Retina (tissue), 1 donor: ENCODE results near the gene SPATC1L.

Experiments used
- DNase-seq: peaks from one replicate; pipeline ENCODE4 v3.0.0-alpha.2; 2016

The SPATC1L gene

DNA sequence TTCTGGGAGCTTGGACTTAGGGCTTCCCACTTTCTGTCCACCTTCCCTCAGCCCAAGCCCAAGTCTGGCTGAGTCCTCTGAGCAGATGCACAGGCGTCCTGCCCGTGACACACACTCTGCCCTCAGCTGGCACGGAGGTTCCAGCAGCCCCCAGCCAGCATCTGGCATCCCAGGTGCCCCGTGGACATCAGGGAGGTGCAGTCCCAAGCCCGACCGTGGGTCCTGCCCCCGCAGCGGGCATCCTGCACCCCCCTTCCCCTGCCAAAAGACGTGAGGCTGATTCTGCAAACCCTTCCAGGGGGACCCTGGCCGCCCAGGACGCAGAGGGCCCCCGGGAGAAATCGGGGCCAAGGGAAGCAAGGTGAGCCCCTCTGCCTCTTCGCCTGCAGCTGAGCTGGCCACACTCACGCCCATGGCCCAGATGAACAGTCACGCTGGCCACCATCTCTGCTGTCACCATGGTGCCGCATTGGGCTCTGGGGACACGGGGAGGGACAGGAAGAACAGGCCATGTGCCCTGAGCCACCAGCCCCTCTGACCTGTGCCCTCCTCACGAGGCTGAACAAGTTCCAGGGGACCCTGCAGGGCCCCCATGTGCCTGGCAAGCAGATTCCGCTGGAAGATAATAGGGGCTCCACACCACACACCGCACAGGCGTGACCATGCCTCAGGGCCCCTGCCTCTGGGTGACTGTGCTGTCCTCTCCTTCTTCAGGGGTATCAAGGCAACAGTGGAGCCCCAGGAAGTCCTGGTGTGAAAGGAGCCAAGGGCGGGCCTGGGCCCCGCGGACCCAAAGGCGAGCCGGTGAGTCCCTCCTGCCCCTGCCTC, 65.7 kb downstream of the SPATC1L start:
- DNase-seq = no peak

DNA sequence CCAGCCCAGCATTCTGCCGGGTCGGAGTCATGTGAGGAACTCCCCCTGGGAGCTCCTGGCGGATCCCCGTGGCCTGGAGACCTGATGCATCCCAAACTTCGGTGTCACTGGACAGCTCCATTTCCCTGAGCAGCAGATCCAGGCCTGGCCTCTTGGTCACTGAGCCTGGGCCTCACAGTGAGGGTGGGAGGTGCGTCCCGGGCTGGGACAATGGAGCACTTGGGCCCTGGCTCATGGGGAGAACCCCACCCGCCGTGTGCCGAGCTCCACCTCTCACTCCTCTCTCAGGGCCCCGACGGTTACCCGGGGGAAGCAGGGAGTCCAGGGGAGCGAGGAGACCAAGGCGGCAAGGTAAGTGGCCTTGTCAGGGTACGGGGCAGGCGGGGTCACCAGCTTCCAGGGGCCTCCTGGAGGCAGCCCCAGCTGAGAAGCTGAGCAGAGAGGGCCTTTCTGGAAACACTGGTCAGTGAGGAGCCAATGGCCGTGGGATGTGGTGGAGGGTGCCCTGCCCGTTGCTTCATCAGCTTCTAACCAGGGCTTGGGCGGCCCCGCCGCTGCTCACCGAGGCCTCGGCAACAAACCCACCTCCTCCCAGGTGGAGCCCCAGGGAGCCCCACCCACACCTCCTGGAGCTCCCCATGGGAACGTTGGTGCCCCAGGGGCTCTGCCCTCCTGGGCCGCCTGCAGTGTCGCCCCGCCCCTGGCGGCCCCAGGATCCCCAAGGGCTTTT, 66.5 kb downstream of the SPATC1L start:
- DNase-seq = no peak

DNA sequence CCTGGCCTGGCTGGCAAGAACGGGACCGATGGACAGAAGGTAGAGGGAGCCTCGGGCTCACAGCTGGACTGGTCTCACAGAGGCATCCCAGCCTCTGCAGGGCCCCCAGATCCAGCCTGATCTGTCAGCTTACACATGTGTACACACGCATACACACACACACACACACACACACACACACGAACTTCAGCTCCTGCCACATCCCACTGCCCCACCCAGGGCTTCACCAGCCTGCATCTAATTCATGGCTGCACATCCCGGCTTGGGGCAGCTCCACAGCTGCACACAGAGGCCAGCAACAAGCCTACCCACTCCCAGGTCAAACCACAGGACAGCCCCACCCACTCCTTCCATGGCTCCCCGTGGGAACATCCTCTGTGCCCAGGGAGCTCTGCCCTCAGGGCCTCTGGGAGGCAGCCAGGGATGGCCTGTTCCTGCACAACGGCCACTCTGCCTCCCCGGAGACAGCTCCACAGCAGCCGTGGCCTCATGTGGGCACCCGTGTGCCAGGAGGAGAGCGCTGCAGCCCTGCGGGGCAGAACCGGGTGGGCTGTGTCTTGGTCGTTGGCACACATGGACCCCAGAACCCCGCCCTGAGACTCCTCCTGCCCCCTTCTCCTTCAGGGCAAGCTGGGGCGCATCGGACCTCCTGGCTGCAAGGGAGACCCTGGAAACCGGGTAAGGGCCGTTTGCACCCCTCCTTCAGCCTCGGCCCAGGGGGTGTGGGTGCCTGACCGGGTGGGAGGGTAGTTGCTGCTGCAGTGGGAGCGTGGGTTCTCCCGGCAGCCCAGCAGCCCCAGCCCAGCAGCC, 67.3 kb downstream of the SPATC1L start:
- no peak for DNase-seq

DNA sequence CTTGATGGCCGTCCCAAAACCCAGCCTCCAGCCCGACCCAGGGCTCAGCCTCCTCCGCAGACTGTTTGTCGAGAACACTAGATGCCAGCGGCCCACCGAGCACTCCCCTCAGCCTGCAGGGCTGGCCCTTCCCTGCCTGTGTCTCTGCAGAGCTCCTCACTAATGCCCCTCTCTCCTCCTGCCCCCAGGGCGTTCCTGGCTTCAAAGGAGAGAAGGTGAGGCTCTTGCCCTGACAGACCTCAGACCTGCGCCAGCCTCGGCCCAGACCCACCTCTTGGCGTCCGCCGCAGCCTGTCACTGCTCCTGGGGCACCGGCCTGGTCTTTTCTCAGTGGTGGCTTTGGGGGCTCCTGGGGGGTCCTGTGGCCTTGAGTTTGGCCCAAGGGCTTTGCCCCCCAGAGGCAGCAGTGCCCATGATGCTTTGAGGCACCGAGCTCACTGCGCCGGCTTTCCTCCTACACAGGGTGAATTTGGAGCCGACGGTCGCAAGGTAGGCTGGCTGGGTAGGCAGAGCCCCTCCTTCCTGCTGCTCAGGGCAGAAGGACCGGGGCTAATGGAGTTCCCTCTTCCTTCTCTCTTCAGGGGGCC, 68.0 kb downstream of the SPATC1L start:
- no peak for DNase-seq

DNA sequence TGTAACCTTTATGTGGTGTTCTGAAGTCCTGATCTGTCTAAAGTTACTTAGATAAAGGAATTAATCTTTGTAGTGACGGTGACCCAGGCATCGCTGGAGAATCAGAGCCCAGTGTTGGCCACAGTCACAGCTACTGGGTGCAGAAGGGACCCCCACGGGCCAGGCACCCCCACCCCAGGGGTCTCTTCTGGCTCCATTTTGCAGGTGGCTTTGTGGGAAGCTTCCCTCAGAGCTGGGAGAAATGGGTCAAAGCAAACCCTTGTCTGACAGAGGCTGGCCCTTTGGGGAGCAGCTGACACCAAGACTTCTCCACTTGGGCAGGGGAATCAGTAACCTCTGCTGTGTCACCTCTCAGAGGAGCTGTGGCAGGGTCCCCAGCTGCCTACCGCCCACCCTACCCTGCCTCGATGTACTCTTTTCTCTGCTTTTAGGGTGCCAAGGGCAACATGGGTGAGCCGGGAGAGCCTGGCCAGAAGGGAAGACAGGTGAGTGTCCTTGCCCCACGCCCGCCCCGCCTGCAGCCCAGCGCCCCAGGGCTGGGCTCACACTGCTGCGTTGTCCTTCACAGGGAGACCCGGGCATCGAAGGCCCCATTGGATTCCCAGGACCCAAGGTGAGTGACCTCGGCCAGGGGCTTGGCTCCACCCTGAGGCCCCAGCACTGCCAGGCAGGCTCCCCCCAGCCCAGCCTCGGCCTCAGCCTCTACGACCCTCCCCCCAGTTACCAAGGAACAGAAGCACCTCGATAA, 68.6 kb downstream of the SPATC1L start:
- DNase-seq = no peak

DNA sequence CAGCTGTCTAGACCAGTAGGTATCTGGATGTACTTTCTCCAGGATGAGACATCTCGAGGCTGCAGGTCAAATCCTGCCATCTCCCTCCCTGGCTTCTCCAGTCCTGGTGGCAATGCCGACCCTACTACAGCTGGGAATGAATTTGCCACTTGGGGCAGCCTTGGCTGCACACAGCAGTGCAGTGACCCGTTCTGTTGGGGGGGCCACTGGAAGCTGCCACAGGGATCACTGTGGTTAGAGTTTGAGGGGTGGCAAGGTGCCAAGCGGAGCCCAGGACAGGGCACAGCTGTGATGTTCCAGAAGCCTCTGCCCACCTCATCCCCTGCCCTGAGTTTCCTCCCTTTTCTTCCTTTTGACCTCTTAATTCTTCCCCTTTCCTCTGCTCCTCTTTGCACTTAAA, 69.3 kb downstream of the SPATC1L start:
- DNase-seq = no peak

DNA sequence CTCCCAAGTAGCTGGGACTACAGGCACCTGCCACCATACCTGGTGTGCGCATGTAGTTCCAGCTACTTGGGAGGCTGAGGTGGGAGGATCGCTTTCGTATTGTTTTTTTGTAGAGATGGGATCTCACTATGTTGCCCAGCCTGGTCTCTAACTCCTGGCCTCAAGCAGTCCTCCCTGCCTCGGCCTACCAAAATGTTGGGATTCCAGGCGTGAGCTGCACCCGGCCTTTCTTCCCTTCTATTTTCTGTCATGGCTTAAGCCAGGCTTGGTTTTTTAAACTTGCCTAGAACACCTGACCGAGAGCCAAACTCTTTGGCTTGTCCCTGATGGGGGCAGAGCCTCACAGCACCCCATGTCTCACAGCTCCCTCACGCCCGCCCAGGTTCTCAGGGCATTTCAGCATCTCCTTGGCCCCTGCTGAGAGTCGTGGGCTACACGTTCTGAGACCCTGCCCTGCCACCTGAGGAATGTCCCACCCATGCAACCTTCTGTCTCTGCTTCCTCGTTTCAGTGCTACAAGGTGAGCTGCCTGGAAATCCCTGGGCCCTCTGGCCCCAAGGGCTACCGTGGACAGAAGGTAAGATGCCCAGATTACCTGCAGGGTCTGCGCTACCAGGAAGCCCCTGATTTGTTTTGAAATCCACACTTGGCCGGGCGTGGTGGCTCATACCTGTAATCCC, 70.6 kb downstream of the SPATC1L start:
- no peak for DNase-seq

DNA sequence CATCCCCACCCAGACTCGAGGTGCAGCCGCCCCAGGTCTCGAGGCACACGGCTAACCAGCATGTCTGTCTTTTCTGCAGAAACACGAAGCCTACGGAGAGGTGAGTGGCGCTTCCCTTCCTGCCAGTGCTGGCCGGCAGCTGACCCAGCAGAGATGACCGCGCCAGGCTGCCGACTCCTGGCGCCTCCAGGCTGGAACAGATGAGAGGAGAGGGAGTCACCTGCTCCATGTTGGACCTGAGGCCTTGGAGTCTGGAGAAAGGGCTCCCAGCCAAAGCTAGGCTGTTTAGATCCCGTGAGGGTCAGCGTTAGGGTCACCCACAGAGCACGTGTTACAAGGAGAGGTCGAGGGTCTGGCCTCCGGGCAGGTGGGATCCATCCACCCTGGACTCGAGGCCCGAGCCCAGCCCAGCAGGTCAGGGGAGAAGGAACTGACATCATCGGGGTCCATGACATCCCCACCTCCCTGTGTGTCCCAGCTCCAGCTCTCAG, 71.5 kb downstream of the SPATC1L start:
- no peak for DNase-seq

DNA sequence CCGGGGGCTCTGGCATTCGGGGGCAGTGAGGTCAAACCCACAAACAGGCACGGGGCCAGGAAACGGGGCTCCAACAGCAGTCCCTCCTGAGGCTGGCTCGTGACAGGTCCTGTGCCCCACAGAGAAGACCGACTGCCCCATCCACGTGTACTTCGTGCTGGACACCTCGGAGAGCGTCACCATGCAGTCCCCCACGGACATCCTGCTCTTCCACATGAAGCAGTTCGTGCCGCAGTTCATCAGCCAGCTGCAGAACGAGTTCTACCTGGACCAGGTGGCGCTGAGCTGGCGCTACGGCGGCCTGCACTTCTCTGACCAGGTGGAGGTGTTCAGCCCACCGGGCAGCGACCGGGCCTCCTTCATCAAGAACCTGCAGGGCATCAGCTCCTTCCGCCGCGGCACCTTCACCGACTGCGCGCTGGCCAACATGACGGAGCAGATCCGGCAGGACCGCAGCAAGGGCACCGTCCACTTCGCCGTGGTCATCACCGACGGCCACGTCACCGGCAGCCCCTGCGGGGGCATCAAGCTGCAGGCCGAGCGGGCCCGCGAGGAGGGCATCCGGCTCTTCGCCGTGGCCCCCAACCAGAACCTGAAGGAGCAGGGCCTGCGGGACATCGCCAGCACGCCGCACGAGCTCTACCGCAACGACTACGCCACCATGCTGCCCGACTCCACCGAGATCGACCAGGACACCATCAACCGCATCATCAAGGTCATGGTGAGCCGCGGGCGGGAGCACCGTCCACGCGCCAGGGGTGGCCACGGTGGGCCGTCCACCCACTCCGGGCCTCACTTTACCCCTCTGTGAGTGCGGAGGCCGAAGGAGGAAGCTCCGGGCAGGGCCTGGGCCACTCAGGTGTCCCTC, 72.2 kb downstream of the SPATC1L start:
- DNase-seq = no peak

DNA sequence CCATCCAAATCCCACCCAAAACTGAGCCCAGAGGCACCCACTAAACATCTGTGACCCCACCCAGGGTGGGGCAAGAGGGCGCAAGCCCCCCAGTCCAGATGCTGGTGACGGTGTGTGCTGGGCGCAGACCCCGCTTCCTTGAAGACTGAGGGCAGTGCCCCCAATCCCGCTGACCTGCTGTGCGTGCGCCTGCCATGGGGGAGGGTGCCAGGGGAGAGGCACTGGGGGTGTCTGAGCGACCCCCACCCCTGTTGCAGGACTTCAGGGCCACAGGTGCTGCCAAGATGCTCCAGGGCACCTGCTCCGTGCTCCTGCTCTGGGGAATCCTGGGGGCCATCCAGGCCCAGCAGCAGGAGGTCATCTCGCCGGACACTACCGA, 73.1 kb downstream of the SPATC1L start:
- DNase-seq = no peak
